ENCODE results near the gene RNASEH2A. TPM values are rescaled to one million over a fixed set of nuclear protein-coding genes. Genes with fewer than 3 reads are reported as not detected.

The RNASEH2A gene
- total and polyA plus RNA-seq, 2 of the 13 experiments (the other 11 are each of a cell fraction or from before 2014, with no cell fraction given), result 25.1 to 35.8 TPM

- peak; percentile 50; the same call in 1 of the 2 replicates for TF ChIP-seq UBTF (CRISPR knock-in tag; IDR thresholded peaks at IDR 0.05)
- TF ChIP-seq SP140L (CRISPR knock-in tag; IDR thresholded peaks at IDR 0.05; ENCODE audit: borderline replicate concordance), result no peak
- TF ChIP-seq ZNF770 (CRISPR knock-in tag; IDR thresholded peaks at IDR 0.05), result no peak
- TF ChIP-seq HBP1 (CRISPR knock-in tag; IDR thresholded peaks at IDR 0.05; ENCODE audit: low read depth), result peak; percentile 60; the same call in 1 of the 2 replicates
- TF ChIP-seq GRHL1 (CRISPR knock-in tag; conservative IDR thresholded peaks at IDR 0.05), result no peak
- TF ChIP-seq ZNF234 (CRISPR knock-in tag; conservative IDR thresholded peaks at IDR 0.05), result no peak
- no peak for TF ChIP-seq KAT2B (IDR thresholded peaks at IDR 0.05; ENCODE audit: borderline replicate concordance, low read depth, low read length)
- TF ChIP-seq, protein P1, sequence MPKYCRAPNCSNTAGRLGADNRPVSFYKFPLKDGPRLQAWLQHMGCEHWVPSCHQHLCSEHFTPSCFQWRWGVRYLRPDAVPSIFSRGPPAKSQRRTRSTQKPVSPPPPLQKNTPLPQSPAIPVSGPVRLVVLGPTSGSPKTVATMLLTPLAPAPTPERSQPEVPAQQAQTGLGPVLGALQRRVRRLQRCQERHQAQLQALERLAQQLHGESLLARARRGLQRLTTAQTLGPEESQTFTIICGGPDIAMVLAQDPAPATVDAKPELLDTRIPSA (CRISPR knock-in tag; IDR thresholded peaks at IDR 0.05; ENCODE audit: borderline replicate concordance), result no peak
- TF ChIP-seq ZNF142 (CRISPR knock-in tag; IDR thresholded peaks at IDR 0.05), result no peak
- TF ChIP-seq GATAD1 (CRISPR knock-in tag; IDR thresholded peaks at IDR 0.05), result peak; percentile 52; the same call in 1 of the 2 replicates
These were observed 41.1 kb downstream of the RNASEH2A start (continued) for GRCh38 chr19:12847159-12848139.
